ENCODE measurements around the gene KLF3. TPM values are rescaled to one million over a fixed set of nuclear protein-coding genes. Genes with fewer than 3 reads are reported as not detected.
"Not testable (repeated sequence)": the region's sequence is repeated elsewhere in the genome, so short reads cannot be mapped to it uniquely, and the experiment has no call there.

Gene KLF3
- total RNA-seq, 1 donor from 2014 or later = 60.9 TPM

DNA sequence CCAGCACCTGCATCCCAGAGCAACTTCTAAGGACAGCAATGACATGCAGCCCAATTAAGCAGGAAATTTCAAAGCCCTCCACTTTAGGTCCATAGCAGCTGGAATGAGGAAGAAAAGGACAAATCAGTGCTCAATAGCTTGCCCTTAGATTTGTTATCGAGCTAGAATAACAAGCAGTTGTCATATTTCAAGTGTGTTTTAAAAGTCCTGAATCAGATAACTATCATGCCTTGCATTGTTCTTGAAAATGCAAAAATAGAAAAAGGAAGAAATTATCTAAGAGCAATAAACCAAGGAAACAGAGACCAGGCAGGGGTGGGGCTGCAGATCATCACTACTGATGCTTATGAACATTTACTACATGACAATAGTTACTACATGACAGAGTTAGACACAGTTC, 43.9 kb upstream of the KLF3 start:
- no peak overlapping the region for H3K4me3 Mint-ChIP-seq
- peaks cover 16% of the 10 kb centered on the region for H3K4me1 Mint-ChIP-seq
- H3K27ac Mint-ChIP-seq = no peak overlapping the region
- H3K36me3 Mint-ChIP-seq = peaks cover 2% of the 10 kb centered on the region
- H3K27me3 Mint-ChIP-seq (ENCODE audit: low read depth) = no peaks in the 10 kb centered on the region
- no peaks in the 10 kb centered on the region for H3K9me3 Mint-ChIP-seq
- TF ChIP-seq, protein P1, sequence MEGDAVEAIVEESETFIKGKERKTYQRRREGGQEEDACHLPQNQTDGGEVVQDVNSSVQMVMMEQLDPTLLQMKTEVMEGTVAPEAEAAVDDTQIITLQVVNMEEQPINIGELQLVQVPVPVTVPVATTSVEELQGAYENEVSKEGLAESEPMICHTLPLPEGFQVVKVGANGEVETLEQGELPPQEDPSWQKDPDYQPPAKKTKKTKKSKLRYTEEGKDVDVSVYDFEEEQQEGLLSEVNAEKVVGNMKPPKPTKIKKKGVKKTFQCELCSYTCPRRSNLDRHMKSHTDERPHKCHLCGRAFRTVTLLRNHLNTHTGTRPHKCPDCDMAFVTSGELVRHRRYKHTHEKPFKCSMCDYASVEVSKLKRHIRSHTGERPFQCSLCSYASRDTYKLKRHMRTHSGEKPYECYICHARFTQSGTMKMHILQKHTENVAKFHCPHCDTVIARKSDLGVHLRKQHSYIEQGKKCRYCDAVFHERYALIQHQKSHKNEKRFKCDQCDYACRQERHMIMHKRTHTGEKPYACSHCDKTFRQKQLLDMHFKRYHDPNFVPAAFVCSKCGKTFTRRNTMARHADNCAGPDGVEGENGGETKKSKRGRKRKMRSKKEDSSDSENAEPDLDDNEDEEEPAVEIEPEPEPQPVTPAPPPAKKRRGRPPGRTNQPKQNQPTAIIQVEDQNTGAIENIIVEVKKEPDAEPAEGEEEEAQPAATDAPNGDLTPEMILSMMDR (IDR thresholded peaks at IDR 0.05; ENCODE audit: unreplicated experiment) = no peak
- DNase-seq (ENCODE audit: low spot score in 2 of 2, unreplicated experiment in 2 of 2) = no peak

DNA sequence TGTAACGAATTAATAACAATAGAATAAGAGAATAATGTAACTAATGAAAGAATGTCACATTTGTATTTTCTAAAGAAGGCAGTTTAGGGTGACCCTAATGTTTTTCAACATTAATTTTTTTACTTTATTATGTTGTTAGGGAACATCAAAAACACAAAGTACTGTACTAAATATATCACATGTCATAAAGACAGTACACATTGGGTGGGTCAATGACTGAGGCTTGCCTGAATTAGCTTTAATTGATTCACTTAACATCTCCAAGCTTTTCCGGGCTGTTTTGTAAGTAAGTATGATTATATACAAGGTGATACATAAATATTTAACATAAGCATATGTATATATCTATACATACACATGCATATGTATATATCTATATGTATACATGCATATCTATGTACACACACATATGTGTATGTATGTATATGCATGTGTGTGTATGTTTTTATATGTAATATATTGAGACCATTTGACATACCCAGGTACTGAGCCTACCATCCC, 43.4 kb upstream of the KLF3 start:
- Mint-ChIP-seq H3K27me3 (ENCODE audit: low read depth) (no peaks in the 10 kb centered on the region), H3K4me3 (no peak overlapping the region)

DNA sequence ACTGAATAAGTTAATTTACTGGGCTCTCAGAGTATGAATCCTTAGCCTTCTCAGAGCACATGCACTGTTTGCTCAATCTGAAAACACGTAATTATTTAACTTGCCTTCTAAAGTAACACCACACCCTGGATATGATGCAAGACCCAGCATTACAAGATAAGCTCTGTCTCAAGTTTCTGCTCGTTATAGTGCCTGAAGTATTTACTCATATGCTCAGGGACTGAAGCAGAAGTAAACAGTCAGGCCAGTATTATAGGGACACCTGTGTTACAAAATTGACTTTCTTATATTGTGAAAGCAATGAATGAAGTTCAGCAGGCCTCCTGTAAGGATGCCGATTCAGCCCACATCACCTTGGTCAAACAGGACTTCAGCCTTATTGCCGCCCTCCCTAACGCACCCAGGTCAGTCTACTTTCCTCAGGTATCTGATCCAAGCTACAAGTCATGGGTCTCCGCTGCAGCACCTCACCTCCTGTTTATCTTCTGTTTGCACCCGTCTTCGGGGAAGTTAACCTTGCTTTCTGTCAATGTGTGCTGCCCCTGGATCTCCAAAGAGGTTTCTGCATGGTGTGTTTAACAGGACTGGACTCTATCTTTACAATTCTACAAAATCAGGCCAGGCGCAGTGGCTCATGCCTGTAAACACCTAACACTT, 42.8 kb upstream of the KLF3 start:
- TF ChIP-seq, protein P1 (IDR thresholded peaks at IDR 0.05; ENCODE audit: unreplicated experiment) = no peak
- Mint-ChIP-seq H3K27ac (no peak overlapping the region), H3K27me3 (ENCODE audit: low read depth) (no peaks in the 10 kb centered on the region), H3K4me1 (peaks cover 16% of the 10 kb centered on the region), H3K9me3 (no peaks in the 10 kb centered on the region), H3K36me3 (peaks cover 8% of the 10 kb centered on the region), H3K4me3 (no peak overlapping the region)
- no peak for DNase-seq (ENCODE audit: low spot score in 2 of 2, unreplicated experiment in 2 of 2)

More for the DNA sequence above, 43.4 kb upstream of the KLF3 start:
- Mint-ChIP-seq H3K9me3 (no peaks in the 10 kb centered on the region), H3K27ac (no peak overlapping the region), H3K4me1 (peaks cover 16% of the 10 kb centered on the region), H3K36me3 (peaks cover 2% of the 10 kb centered on the region)
- no peak for DNase-seq (ENCODE audit: low spot score in 2 of 2, unreplicated experiment in 2 of 2)
- TF ChIP-seq, protein P1 (IDR thresholded peaks at IDR 0.05; ENCODE audit: unreplicated experiment) = no peak

DNA sequence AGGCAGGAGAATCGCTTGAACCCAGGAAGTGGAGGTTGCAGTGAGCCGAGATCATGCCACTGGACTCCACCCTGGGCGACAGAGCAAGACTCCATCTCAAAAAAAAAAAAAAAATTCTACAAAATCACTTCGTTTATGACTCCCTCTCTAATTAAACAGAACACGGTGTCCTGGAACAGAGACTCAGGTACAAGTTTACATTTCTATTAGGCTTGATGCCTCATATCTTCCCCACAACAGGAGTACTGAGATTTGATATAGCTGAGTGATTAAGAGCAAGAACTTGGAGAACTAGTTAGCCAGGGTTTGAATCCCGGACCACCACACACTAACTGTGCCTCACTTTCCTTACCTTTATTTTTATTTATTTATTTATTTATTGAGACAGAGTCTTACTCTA, 42.2 kb upstream of the KLF3 start:
- Mint-ChIP-seq H3K4me1 (peaks cover 16% of the 10 kb centered on the region), H3K27me3 (ENCODE audit: low read depth) (no peaks in the 10 kb centered on the region), H3K9me3 (no peaks in the 10 kb centered on the region), H3K4me3 (no peak overlapping the region), H3K36me3 (peaks cover 8% of the 10 kb centered on the region), H3K27ac (no peak overlapping the region)
- TF ChIP-seq, protein P1 (IDR thresholded peaks at IDR 0.05; ENCODE audit: unreplicated experiment) = no peak
- no peak for DNase-seq (ENCODE audit: low spot score in 2 of 2, unreplicated experiment in 2 of 2)

DNA sequence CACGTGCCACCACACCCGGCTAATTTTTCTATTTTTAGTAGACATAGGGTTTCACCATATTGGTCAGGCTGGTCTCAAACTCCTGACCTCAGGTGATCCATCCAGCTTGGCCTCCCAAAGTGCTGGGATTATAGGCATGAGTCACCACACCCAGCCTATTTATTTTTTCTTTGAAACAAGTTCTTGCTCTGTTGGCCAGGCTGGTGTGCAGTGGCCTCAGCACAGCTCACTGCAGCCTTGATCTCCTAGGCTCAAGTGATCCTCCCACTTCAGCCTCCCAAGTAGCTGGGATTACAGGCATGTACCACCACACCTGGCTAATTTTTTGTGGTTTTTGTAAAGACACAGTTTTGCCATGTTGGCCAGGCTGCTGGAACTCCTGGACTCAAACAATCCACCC, 41.7 kb upstream of the KLF3 start:
- H3K4me1 Mint-ChIP-seq = peaks cover 15% of the 10 kb centered on the region
- H3K9me3 Mint-ChIP-seq; H3K4me3 Mint-ChIP-seq; H3K27ac Mint-ChIP-seq; DNase-seq (ENCODE audit: low spot score in 2 of 2, unreplicated experiment in 2 of 2); H3K27me3 Mint-ChIP-seq (ENCODE audit: low read depth): not testable (repeated sequence)
- peaks cover 10% of the 10 kb centered on the region for H3K36me3 Mint-ChIP-seq

DNA sequence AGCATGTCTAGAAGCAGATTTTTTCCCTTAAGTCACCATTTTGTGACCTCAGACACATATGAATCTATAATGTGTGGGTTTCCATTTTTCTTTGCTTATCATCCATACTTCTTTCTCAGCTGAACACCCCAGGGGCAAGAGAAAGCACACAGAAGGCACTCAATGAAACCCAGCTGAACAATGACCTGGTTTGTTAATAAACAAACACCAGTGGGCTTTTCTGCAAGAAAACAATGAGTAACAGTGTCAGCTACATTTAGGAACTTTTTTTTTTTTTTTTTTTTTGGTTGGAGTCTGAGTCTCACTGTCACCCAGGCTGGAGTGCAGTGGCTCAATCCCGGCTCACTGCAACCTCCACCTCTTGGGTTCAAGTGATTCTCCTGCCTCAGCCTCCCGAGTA, 40.7 kb upstream of the KLF3 start:
- Mint-ChIP-seq H3K27ac (no peak overlapping the region), H3K27me3 (ENCODE audit: low read depth) (no peaks in the 10 kb centered on the region), H3K4me3 (no peak overlapping the region), H3K36me3 (peaks cover 14% of the 10 kb centered on the region), H3K4me1 (peaks cover 13% of the 10 kb centered on the region), H3K9me3 (no peaks in the 10 kb centered on the region)
- TF ChIP-seq, protein P1 (IDR thresholded peaks at IDR 0.05; ENCODE audit: unreplicated experiment) = no peak
- DNase-seq (ENCODE audit: low spot score in 2 of 2, unreplicated experiment in 2 of 2) = no peak
